CD4-positive, alpha-beta T cell (primary cell): Measurements from ENCODE around the gene GRIPAP1. TPM values are rescaled to one million over a fixed set of nuclear protein-coding genes. Genes with fewer than 3 reads are reported as not detected.
A peak's percentile ranks its signal among the peaks of the same experiment; 100 is the strongest.

Source experiments
- ATAC-seq: fragments of 200-7000 bp; cut with Tn5 transposase; one replicate; pipeline ENCODE4 v1.10.0; 2022; ENCODE audit warnings: mild to moderate bottlenecking; ENCODE audit not compliant: poor library complexity
- CTCF ChIA-PET: fragments of 350-600 bp; sonication (Branson Sonifier 250); formaldehyde crosslinking; loops from one replicate; lab custom pipeline; 2021; ENCODE audit warnings: antibody characterized with exemption, inconsistent platforms; lab: Charles Lee
- POLR2A ChIA-PET: fragments of 350-600 bp; sonication (Branson Sonifier 250); formaldehyde crosslinking; loops from one replicate; lab custom pipeline; 2021; ENCODE audit warnings: antibody characterized with exemption, inconsistent platforms; lab: Charles Lee
- DNase-seq, 14 experiments: peaks; one replicate each; pipeline ENCODE4 v3.0.0-alpha.2; 2013 to 2020; ENCODE audit warnings: mixed read lengths in 2 of 14
- H3K27ac ChIP-seq, 2 donors: one replicate each; pipeline versions ENCODE4 v1.5.1 to v1.7.0; 2013; ENCODE audit warnings: low read length in 2 of 2, low read depth in 1 of 2, mild to moderate bottlenecking in 1 of 2
- H3K27me3 ChIP-seq, 2 experiments: 1 replicate in 1 of 2; 2 replicates in 1 of 2; pipeline versions ENCODE4 v1.6.1 to v1.7.0; 2013; ENCODE audit warnings: low read length in 2 of 2, control low read depth in 1 of 2, mild to moderate bottlenecking in 1 of 2, moderate library complexity in 1 of 2; ENCODE audit not compliant: insufficient read depth in 2 of 2, control insufficient read depth in 1 of 2
- H3K36me3 ChIP-seq: one replicate; pipeline ENCODE4 v1.6.1; 2013; ENCODE audit warnings: low read length, control low read depth; ENCODE audit not compliant: insufficient read depth
- H3K4me1 ChIP-seq: one replicate; pipeline ENCODE4 v1.6.1; 2013; ENCODE audit warnings: low read length, control low read depth; ENCODE audit not compliant: insufficient read depth
- H3K4me3 ChIP-seq: one replicate; pipeline ENCODE4 v1.5.1; 2013; ENCODE audit warnings: mild to moderate bottlenecking, low read length, moderate library complexity
- H3K9me3 ChIP-seq, 2 experiments: 1 replicate in 1 of 2; 2 replicates in 1 of 2; pipeline versions ENCODE4 v1.6.1 to v1.7.0; 2013; ENCODE audit warnings: low read length in 2 of 2, mild to moderate bottlenecking in 2 of 2, control low read depth in 1 of 2, moderate library complexity in 1 of 2; ENCODE audit not compliant: control insufficient read depth in 1 of 2, insufficient read depth in 1 of 2
- H3K27ac Mint-ChIP-seq: one replicate; pipeline ENCODE4 v1.8.0; 2020; ENCODE audit warnings: mixed read lengths
- H3K27me3 Mint-ChIP-seq: one replicate; pipeline ENCODE4 v1.8.0; 2021; ENCODE audit warnings: mixed read lengths
- H3K36me3 Mint-ChIP-seq: one replicate; pipeline ENCODE4 v1.8.0; 2021; ENCODE audit warnings: low read depth, mixed read lengths
- H3K4me1 Mint-ChIP-seq: one replicate; pipeline ENCODE4 v1.8.0; 2021; ENCODE audit warnings: low read depth, mixed read lengths
- H3K4me3 Mint-ChIP-seq: one replicate; pipeline ENCODE4 v1.8.0; 2020; ENCODE audit warnings: mild to moderate bottlenecking, mixed read lengths
- H3K9me3 Mint-ChIP-seq: one replicate; pipeline ENCODE4 v1.8.0; 2020; ENCODE audit warnings: mixed read lengths
- CTCF ChIP-seq: fragments of 200-600 bp; IDR thresholded peaks from one replicate; pipeline ENCODE4 v1.8.0; 2022; ENCODE audit warnings: antibody characterized with exemption, mild to moderate bottlenecking
- intact Hi-C, 2 experiments: fragments of 100-400 bp; cut with DNase I in 1 of 2; cut with micrococcal nuclease in 1 of 2; formaldehyde crosslinking; loops; one replicate each; pipeline versions ENCODE4 v1.15.1 to v1.9.0; 2023 to 2025; cut with DNase I, micrococcal nuclease
- total RNA-seq, 174 experiments: library from RNA in 2 of 174; stranded (reverse) in 2 of 174; gene quantifications; one replicate each; pipeline ENCODE4 v1.2.3 and lab custom pipeline; 2021 to 2026

The GRIPAP1 gene
- total RNA-seq, 2 experiments from 2014 or later = 100 to 101 TPM

DNA sequence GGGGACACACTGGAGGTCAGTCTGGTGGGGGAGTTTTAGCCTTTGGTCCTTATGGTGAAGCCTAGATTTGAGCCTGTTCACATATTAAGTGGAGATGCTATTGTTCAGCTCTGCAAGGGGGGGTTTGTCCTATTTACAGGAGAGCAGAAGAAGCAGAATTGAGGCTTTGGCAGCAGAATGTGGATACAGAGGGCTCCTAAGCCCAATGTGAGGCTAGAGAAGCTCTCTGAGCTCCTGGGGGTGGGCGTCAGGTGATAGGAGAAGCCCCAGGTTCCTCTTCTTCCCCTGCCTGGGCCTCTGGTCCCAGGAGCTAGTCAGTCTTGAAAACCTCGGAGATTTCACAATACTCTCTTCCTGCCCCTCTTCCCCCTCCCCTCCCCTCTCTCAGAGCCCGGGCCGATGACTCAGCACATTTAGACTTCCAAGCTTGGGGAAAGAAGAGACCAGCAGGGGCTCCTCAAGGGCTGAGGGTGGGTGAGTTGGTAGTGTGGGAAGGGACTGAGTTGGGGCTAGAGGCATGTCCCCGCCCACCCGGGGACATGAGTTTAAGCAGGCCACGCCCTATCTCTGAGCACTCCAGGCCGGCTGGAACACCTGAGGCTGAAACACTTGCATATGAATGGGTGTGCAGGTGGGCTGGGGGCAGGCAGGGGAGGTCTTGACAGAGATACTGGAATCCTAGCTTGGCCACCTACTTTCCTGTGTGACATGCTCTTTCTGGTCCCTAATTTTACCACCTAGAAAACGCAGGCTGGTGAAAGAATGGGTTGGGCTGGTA, 37.7 kb upstream of the GRIPAP1 start:
- DNase-seq = peak in 11 of 14 experiments; percentile 2 to 74 (median 30)
- no peak for ATAC-seq
- Mint-ChIP-seq H3K9me3 (no peaks in the 10 kb centered on the region), H3K27me3 (no peaks in the 10 kb centered on the region), H3K4me3 (peak overlapping the region; percentile 66), H3K4me1 (peaks cover 39% of the 10 kb centered on the region), H3K36me3 (peaks cover 25% of the 10 kb centered on the region), H3K27ac (peak overlapping the region; percentile 80)
- Histone ChIP-seq H3K27ac (peak overlapping the region; percentile 13 to 55), H3K27me3 (no peaks in the 10 kb centered on the region), H3K4me3 (no peak overlapping the region), H3K9me3 (no peaks in the 10 kb centered on the region), H3K4me1 (peaks cover 42% of the 10 kb centered on the region), H3K36me3 (peaks cover 23% of the 10 kb centered on the region)
- intact Hi-C loops = loop anchor here (2.0 to 5.0 kb wide), 6 partner anchors 38 to 232 kb away; partner anchors contain the start of genes OTUD5 (in 1 of the 2), PQBP1 (in 1 of the 2), TIMM17B (in 1 of the 2) and WDR45 (in 1 of the 2)
- no peak for TF ChIP-seq CTCF
- CTCF ChIA-PET = interaction anchor here (1.1 kb wide), 1 partner anchor 252 kb away, joined by 3 read pairs; no protein-coding TSS in a partner anchor
- POLR2A ChIA-PET = interaction anchor here (0.7 to 2.3 kb wide), 2 partner anchors 34 to 82 kb away, joined by 3 to 12 read pairs; partner anchors contain the start of genes OTUD5 and PRAF2

DNA sequence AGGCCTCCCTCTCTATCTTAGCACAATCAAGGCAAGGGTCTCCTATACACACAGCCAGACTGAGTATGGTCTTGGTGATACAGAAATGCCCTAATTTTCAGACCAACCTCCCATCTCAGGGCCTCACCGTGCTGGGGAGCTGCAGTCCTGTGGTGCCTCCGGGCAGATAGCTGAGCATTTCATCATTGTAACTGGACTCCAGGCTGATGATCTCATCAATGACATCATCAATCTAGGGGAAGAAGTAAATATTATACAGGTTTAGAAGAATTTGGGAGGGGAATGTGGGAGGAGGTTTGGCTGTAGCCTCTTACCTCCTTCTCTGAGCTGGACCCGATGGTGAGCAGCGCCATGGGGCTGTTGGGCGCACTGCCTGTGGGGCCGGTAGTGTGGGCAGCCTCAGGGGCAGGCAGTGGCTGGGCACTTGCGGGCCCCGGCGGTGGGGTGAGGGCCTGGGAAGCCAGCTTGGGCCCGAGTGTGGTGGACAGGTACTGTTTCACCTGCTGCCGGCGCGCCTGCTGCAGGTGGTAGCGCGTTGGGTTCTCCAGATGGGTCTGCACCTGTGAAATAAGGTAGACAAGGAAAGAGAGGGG, 35.9 kb upstream of the GRIPAP1 start:
- Histone ChIP-seq H3K27me3 (no peaks in the 10 kb centered on the region), H3K4me3 (no peak overlapping the region), H3K9me3 (no peaks in the 10 kb centered on the region), H3K4me1 (peaks cover 36% of the 10 kb centered on the region), H3K36me3 (peaks cover 40% of the 10 kb centered on the region), H3K27ac (no peak overlapping the region)
- peaks cover 28% of the 10 kb centered on the region for H3K4me1 Mint-ChIP-seq
- CTCF ChIA-PET = no interaction called here
- DNase-seq (no peak), ATAC-seq (no peak)
- no peak overlapping the region for H3K27ac Mint-ChIP-seq
- H3K4me3 Mint-ChIP-seq = no peak overlapping the region
- intact Hi-C loops = no loop called here
- H3K36me3 Mint-ChIP-seq = peaks cover 40% of the 10 kb centered on the region
- no peaks in the 10 kb centered on the region for H3K9me3 Mint-ChIP-seq
- POLR2A ChIA-PET = no interaction called here
- TF ChIP-seq CTCF = no peak
- H3K27me3 Mint-ChIP-seq = no peaks in the 10 kb centered on the region

DNA sequence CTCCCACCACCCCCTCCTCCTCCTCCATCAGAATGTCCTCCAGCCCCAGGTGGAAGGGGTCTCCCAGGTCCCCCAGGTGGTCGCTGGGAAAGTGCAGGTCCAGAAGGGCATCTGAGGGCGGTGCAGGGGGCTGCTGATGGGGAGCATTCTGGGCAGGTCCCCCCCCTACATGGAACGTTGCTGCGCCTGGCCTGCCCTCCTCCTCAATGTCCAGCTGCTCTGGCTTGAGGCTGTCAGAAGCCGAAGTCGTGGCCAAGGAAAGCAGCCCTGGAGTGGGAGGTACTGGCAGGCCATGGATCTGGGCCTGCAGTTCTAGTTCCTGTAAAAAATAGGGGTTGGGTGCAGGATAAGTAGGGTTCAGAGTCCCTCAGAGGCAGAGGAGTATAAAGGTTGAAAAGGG, 28.2 kb upstream of the GRIPAP1 start:
- Mint-ChIP-seq H3K9me3 (no peaks in the 10 kb centered on the region), H3K4me1 (no peaks in the 10 kb centered on the region), H3K27ac (no peak overlapping the region), H3K27me3 (no peaks in the 10 kb centered on the region), H3K4me3 (no peak overlapping the region), H3K36me3 (peaks cover 40% of the 10 kb centered on the region)
- DNase-seq (no peak), ATAC-seq (no peak)
- Histone ChIP-seq H3K27ac (no peak overlapping the region), H3K4me3 (no peak overlapping the region), H3K9me3 (no peaks in the 10 kb centered on the region), H3K27me3 (no peaks in the 10 kb centered on the region), H3K4me1 (no peaks in the 10 kb centered on the region), H3K36me3 (peaks cover 28% of the 10 kb centered on the region)
- ChIA-PET CTCF (no interaction called here), POLR2A (no interaction called here)
- intact Hi-C loops = no loop called here
- TF ChIP-seq CTCF = no peak
